ENCODE data around the gene XIRP1.

- TF ChIP-seq GATA2 (IDR thresholded peaks at IDR 0.05; ENCODE audit: low read depth, low read length) (no peak), GATA3 (IDR thresholded peaks at IDR 0.05; ENCODE audit: low read depth, low read length) (no peak)
Observed at GRCh38 chr3:39154280-39155021, 37.9 kb downstream of the XIRP1 start.
